HepG2 (cell line): ENCODE measurements around the gene ANKS1B. TPM values are rescaled to one million over a fixed set of nuclear protein-coding genes. Genes with fewer than 3 reads are reported as not detected.

Experiments used
- ATAC-seq: fragments of 200-7000 bp; cut with Tn5 transposase; 3 replicates; pipeline ENCODE4 v1.9.1; 2020; ENCODE audit warnings: mild to moderate bottlenecking, moderate library complexity
- BruUV-seq: library from RNA; stranded (reverse); fragments of 400-500 nt; replicated peaks from 2 replicates; lab custom pipeline; 2021; lab: Mats Ljungman, UMichigan
- CTCF ChIA-PET: fragments of 300-600 bp; formaldehyde crosslinking; extraction: SDS; loops from one replicate; lab custom pipeline; 2021; ENCODE audit warnings: low total read pairs, inconsistent platforms, low intra/inter-chr PET ratio; lab: Yijun Ruan, JAX
- POLR2A ChIA-PET: fragments of 350-600 bp; sonication (Branson Sonifier 250); formaldehyde crosslinking; loops from one replicate; lab custom pipeline; 2020; ENCODE audit warnings: antibody characterized with exemption, inconsistent platforms; lab: Yijun Ruan, JAX
- DNase-seq: peaks from one replicate; pipeline ENCODE4 v3.0.0-alpha.2; 2015; ENCODE audit warnings: low spot score
- FAIRE-seq: peaks from 3 replicates; lab custom pipeline; 2011; peaks lifted over from hg19 to GRCh38; lab: Jason Lieb, UNC
- H2AFZ ChIP-seq: one replicate; pipeline ENCODE4 v1.6.1; 2011; ENCODE audit warnings: low read length, inconsistent platforms
- H3K27ac ChIP-seq: fragments of 300-600 bp; 3 replicates; pipeline ENCODE4 v1.8.0; 2011; ENCODE audit warnings: mixed run types, mild to moderate bottlenecking, mixed read lengths, low read length, inconsistent platforms; ENCODE audit not compliant: insufficient read depth; ENCODE audit errors: extremely low read length
- H3K27me3 ChIP-seq, 2 experiments: fragments of 200-600 bp in 1 of 2; 2 replicates in 1 of 2; 3 replicates in 1 of 2; pipeline versions ENCODE4 v1.6.0 to v1.8.0; 2011; ENCODE audit warnings: low read length in 2 of 2, mild to moderate bottlenecking in 2 of 2, moderate library complexity in 2 of 2, inconsistent platforms in 1 of 2; ENCODE audit not compliant: insufficient read depth in 2 of 2, control insufficient read depth in 1 of 2
- H3K36me3 ChIP-seq, 2 experiments: fragments of 200-600 bp in 1 of 2; replicated peaks in 1 of 2; 2 replicates in 1 of 2; 3 replicates in 1 of 2; pipeline versions ENCODE4 v1.5.1 to v1.8.0; 2011; ENCODE audit warnings: low read length in 2 of 2, inconsistent platforms in 1 of 2; ENCODE audit not compliant: insufficient read depth in 2 of 2, control insufficient read depth in 1 of 2
- H3K4me1 ChIP-seq: 2 replicates; pipeline ENCODE4 v1.5.1; 2012; ENCODE audit warnings: low read length, inconsistent platforms; ENCODE audit not compliant: insufficient read depth
- H3K4me2 ChIP-seq: 2 replicates; pipeline ENCODE4 v1.6.0; 2011; ENCODE audit warnings: low read depth, low read length, inconsistent platforms
- H3K4me3 ChIP-seq, 3 experiments: fragments of 200-600 bp in 1 of 3; sonication (generic), shearing (Covaris generic) in 1 of 3; replicated peaks in 1 of 3; 2 replicates each; pipeline ENCODE4 v1.5.1; 2011 to 2016; ENCODE audit warnings: low read length in 3 of 3, inconsistent platforms in 2 of 3, low read depth in 2 of 3, mild to moderate bottlenecking in 2 of 3, control low read depth in 1 of 3, mixed read lengths in 1 of 3; ENCODE audit not compliant: insufficient read depth in 1 of 3
- H3K79me2 ChIP-seq: one replicate; pipeline ENCODE4 v1.6.1; 2011; ENCODE audit warnings: low read length, inconsistent platforms; ENCODE audit not compliant: insufficient read depth
- H3K9ac ChIP-seq: 2 replicates; pipeline ENCODE4 v1.6.0; 2011; ENCODE audit warnings: mild to moderate bottlenecking, low read depth, low read length, inconsistent platforms; ENCODE audit not compliant: insufficient read depth
- H3K9me3 ChIP-seq: 2 replicates; pipeline ENCODE4 v1.5.1; 2012; ENCODE audit warnings: mild to moderate bottlenecking, low read length
- H4K20me1 ChIP-seq: 2 replicates; pipeline ENCODE4 v1.6.0; 2011; ENCODE audit warnings: inconsistent platforms, mild to moderate bottlenecking, low read length, moderate library complexity; ENCODE audit not compliant: insufficient read depth
- AKAP8 ChIP-seq: sonication (generic); formaldehyde crosslinking; IDR thresholded peaks from 2 replicates; pipeline ENCODE4 v1.5.1; 2020; ENCODE audit warnings: mild to moderate bottlenecking, missing genetic modification reagents
- CENPBD1 ChIP-seq: sonication (generic); formaldehyde crosslinking; IDR thresholded peaks from 2 replicates; pipeline ENCODE4 v1.8.0; 2022; ENCODE audit warnings: missing genetic modification reagents, low read depth, mild to moderate bottlenecking, borderline replicate concordance
- HIVEP1 ChIP-seq: sonication (generic); formaldehyde crosslinking; IDR thresholded peaks from 2 replicates; pipeline ENCODE4 v1.4.0; 2020; ENCODE audit warnings: mild to moderate bottlenecking, missing genetic modification reagents
- MAFG ChIP-seq: sonication (generic); formaldehyde crosslinking; IDR thresholded peaks from 2 replicates; pipeline ENCODE4 v1.5.1; 2020; ENCODE audit warnings: mild to moderate bottlenecking, missing genetic modification reagents
- NCOA1 ChIP-seq: sonication (generic); formaldehyde crosslinking; IDR thresholded peaks from 2 replicates; pipeline ENCODE4 v1.9.0; 2021; ENCODE audit warnings: missing genetic modification reagents
- RNF219 ChIP-seq: sonication (generic); formaldehyde crosslinking; IDR thresholded peaks from 2 replicates; pipeline ENCODE4 v1.5.0; 2020; ENCODE audit warnings: mild to moderate bottlenecking, missing genetic modification reagents
- ZSCAN30 ChIP-seq: sonication (generic); formaldehyde crosslinking; IDR thresholded peaks from 2 replicates; pipeline ENCODE4 v1.5.0; 2020; ENCODE audit warnings: mild to moderate bottlenecking, missing genetic modification reagents
- WGBS: methylation state at CpG from one replicate; pipeline ENCODE4 v1.1.6; 2017; ENCODE audit warnings: low lambda C conversion rate; 5-methylcytosine and 5-hydroxymethylcytosine counted together
- in situ Hi-C: cut with HindIII; loops from 2 replicates; pipeline ENCODE4 v1.10.0; 2017; ENCODE audit warnings: low pct_unique_long_range_greater_than_20kb; ENCODE audit not compliant: extremely low pct_ligation_motif_present
- intact Hi-C: fragments of 100-400 bp; cut with micrococcal nuclease; formaldehyde crosslinking; loops from one replicate; pipeline ENCODE4 v1.10.0; 2022; ENCODE audit not compliant: unreplicated experiment
- polyA plus RNA-seq, 8 experiments: library from polyadenylated mRNA; depleted of rRNA in 3 of 8; stranded (reverse) in 7 of 8; unstranded in 1 of 8; fragments of >200 nt; fragmentation: Illumina TruSeq in 4 of 8; extraction: Trizol in 4 of 8; gene quantifications; 2 replicates each; pipeline versions ENCODE4 v1.2.1 to v1.2.3, GENCODE V29; 2011 to 2016; ENCODE audit warnings: low read depth in 4 of 8, missing spikeins in 1 of 8, mixed read lengths in 1 of 8; ENCODE audit not compliant: insufficient read depth in 1 of 8
- total RNA-seq, 5 experiments: library from RNA; depleted of rRNA; stranded (reverse); fragments of >200 nt; fragmentation: Illumina TruSeq; extraction: Trizol; gene quantifications; 2 replicates each; pipeline ENCODE4 v1.2.3, GENCODE V29; 2016; ENCODE audit warnings: low read depth in 1 of 5
- TF ChIP-seq, protein P1 (sequence below): sonication (generic); formaldehyde crosslinking; IDR thresholded peaks from 2 replicates; pipeline ENCODE4 v1.8.0; 2022; ENCODE audit warnings: mild to moderate bottlenecking, missing genetic modification reagents
- TF ChIP-seq, protein P2 (sequence below): sonication (generic); formaldehyde crosslinking; IDR thresholded peaks from 2 replicates; pipeline ENCODE4 v1.4.0; 2020; ENCODE audit warnings: mild to moderate bottlenecking, missing genetic modification reagents
- TF ChIP-seq, protein P3 (sequence below): sonication (generic); formaldehyde crosslinking; conservative IDR thresholded peaks from 2 replicates; pipeline ENCODE4 v1.8.1; 2023; ENCODE audit warnings: missing genetic modification reagents

Gene ANKS1B
- total and polyA plus RNA-seq, 2 of the 13 experiments (the other 11 are each of a cell fraction or from before 2014, with no cell fraction given) = 0.15 TPM; not detected in 1

DNA sequence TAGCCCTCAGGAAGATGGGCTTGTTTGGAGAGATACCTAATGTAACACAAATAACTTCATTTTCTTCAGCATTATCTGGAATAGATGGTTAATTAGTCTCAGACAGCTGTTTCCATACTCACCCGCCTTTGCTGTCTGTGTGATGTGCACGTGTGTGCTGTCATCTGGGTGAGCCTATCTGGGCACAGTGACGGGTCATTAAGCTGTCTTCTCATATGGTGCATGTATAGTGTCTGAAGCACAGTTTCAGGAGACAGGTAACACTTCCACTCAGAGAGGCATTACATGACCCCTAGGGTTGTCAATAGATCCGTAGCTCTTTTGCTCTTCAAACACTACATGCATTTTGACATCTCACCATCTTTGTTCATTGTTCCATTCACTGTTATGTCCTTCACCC lies 846.3 kb downstream of the ANKS1B start (continued):
- TF ChIP-seq, protein P1, sequence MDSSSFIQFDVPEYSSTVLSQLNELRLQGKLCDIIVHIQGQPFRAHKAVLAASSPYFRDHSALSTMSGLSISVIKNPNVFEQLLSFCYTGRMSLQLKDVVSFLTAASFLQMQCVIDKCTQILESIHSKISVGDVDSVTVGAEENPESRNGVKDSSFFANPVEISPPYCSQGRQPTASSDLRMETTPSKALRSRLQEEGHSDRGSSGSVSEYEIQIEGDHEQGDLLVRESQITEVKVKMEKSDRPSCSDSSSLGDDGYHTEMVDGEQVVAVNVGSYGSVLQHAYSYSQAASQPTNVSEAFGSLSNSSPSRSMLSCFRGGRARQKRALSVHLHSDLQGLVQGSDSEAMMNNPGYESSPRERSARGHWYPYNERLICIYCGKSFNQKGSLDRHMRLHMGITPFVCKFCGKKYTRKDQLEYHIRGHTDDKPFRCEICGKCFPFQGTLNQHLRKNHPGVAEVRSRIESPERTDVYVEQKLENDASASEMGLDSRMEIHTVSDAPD = no peak
- TF ChIP-seq, protein P2, sequence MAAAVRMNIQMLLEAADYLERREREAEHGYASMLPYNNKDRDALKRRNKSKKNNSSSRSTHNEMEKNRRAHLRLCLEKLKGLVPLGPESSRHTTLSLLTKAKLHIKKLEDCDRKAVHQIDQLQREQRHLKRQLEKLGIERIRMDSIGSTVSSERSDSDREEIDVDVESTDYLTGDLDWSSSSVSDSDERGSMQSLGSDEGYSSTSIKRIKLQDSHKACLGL (CRISPR knock-in tag) = no peak
- TF ChIP-seq, protein P3, sequence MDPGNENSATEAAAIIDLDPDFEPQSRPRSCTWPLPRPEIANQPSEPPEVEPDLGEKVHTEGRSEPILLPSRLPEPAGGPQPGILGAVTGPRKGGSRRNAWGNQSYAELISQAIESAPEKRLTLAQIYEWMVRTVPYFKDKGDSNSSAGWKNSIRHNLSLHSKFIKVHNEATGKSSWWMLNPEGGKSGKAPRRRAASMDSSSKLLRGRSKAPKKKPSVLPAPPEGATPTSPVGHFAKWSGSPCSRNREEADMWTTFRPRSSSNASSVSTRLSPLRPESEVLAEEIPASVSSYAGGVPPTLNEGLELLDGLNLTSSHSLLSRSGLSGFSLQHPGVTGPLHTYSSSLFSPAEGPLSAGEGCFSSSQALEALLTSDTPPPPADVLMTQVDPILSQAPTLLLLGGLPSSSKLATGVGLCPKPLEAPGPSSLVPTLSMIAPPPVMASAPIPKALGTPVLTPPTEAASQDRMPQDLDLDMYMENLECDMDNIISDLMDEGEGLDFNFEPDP = no peak
- no peak for TF ChIP-seq NCOA1 (CRISPR knock-in tag)
- no peak for TF ChIP-seq RNF219

DNA sequence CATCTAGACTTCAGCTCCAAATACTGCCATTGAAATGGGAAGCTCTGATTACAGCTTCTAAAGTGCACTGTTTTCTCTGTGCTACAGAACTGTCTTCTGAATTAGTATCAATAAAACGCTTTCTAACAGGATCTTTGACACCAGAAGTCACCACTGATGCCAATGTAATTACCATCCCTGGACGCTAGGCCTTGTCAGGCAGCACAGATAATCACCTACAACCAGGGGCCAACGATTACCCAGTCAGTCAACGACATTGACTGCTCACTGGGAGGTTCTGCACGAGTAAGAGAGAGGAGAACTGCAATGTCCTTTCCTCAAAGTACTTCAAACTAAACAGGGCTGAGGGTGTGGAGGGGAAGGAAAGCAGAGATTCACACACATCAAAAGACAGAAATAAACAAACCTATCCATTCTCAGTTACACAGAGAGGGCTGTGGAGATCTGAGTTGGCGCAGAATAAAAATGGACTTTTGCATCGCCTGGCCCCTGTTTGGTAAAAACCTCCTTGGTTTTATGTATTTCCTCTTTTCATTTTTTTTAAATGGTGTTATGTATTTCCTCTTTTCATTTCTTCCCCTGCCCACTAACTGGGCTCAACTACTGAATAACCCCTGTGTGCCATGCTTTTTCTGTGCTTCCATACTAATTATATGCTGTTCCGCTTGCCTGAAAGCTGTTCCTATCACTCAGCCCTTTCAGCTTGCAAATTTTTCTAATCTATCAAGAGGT lies 847.4 kb downstream of the ANKS1B start:
- FAIRE-seq = no peak
- TF ChIP-seq HIVEP1 (CRISPR knock-in tag) = no peak
- no peak for TF ChIP-seq MAFG
- no peak for TF ChIP-seq ZSCAN30 (CRISPR knock-in tag)
- no peak for TF ChIP-seq CENPBD1 (CRISPR knock-in tag)
- TF ChIP-seq AKAP8 = no peak
- CTCF ChIA-PET = no interaction called here
- no TSS peak for BruUV-seq
- Histone ChIP-seq H3K9me3 (no peaks in the 10 kb centered on the region; the same call in 1 of the 2 replicates), H3K4me3 (no peak overlapping the region), H3K27ac (no peak overlapping the region), H4K20me1 (no peaks in the 10 kb centered on the region), H3K79me2 (no peaks in the 10 kb centered on the region), H3K9ac (no peak overlapping the region), H3K27me3 (no peaks in the 10 kb centered on the region), H3K4me1 (no peaks in the 10 kb centered on the region), H2AFZ (no peak overlapping the region), H3K4me2 (no peak overlapping the region), H3K36me3 (no peaks in the 10 kb centered on the region)
- POLR2A ChIA-PET = no interaction called here
- DNase-seq = no peak
- 22% methylated on average over 8 of the region's 8 CpGs for WGBS
- intact Hi-C loops (no loop called here), in situ Hi-C loops (no loop called here)
- peak; percentile 67 for ATAC-seq
